CD4-positive, alpha-beta T cell (primary cell): ENCODE measurements around the gene CPB1. TPM values are rescaled to one million over a fixed set of nuclear protein-coding genes. Genes with fewer than 3 reads are reported as not detected.

ENCODE experiments used
- ATAC-seq: fragments of 200-7000 bp; cut with Tn5 transposase; one replicate; pipeline ENCODE4 v1.10.0; 2022; ENCODE audit warnings: mild to moderate bottlenecking; ENCODE audit not compliant: poor library complexity
- CTCF ChIA-PET: fragments of 350-600 bp; sonication (Branson Sonifier 250); formaldehyde crosslinking; loops from one replicate; lab custom pipeline; 2021; ENCODE audit warnings: antibody characterized with exemption, inconsistent platforms; lab: Charles Lee
- POLR2A ChIA-PET: fragments of 350-600 bp; sonication (Branson Sonifier 250); formaldehyde crosslinking; loops from one replicate; lab custom pipeline; 2021; ENCODE audit warnings: antibody characterized with exemption, inconsistent platforms; lab: Charles Lee
- DNase-seq, 14 experiments: peaks; one replicate each; pipeline ENCODE4 v3.0.0-alpha.2; 2013 to 2020; ENCODE audit warnings: mixed read lengths in 2 of 14
- H3K27ac ChIP-seq, 2 donors: one replicate each; pipeline versions ENCODE4 v1.5.1 to v1.7.0; 2013; ENCODE audit warnings: low read length in 2 of 2, low read depth in 1 of 2, mild to moderate bottlenecking in 1 of 2
- H3K27me3 ChIP-seq, 2 experiments: 1 replicate in 1 of 2; 2 replicates in 1 of 2; pipeline versions ENCODE4 v1.6.1 to v1.7.0; 2013; ENCODE audit warnings: low read length in 2 of 2, control low read depth in 1 of 2, mild to moderate bottlenecking in 1 of 2, moderate library complexity in 1 of 2; ENCODE audit not compliant: insufficient read depth in 2 of 2, control insufficient read depth in 1 of 2
- H3K36me3 ChIP-seq: one replicate; pipeline ENCODE4 v1.6.1; 2013; ENCODE audit warnings: low read length, control low read depth; ENCODE audit not compliant: insufficient read depth
- H3K4me1 ChIP-seq: one replicate; pipeline ENCODE4 v1.6.1; 2013; ENCODE audit warnings: low read length, control low read depth; ENCODE audit not compliant: insufficient read depth
- H3K4me3 ChIP-seq: one replicate; pipeline ENCODE4 v1.5.1; 2013; ENCODE audit warnings: mild to moderate bottlenecking, low read length, moderate library complexity
- H3K9me3 ChIP-seq, 2 experiments: 1 replicate in 1 of 2; 2 replicates in 1 of 2; pipeline versions ENCODE4 v1.6.1 to v1.7.0; 2013; ENCODE audit warnings: low read length in 2 of 2, mild to moderate bottlenecking in 2 of 2, control low read depth in 1 of 2, moderate library complexity in 1 of 2; ENCODE audit not compliant: control insufficient read depth in 1 of 2, insufficient read depth in 1 of 2
- H3K27ac Mint-ChIP-seq: one replicate; pipeline ENCODE4 v1.8.0; 2020; ENCODE audit warnings: mixed read lengths
- H3K27me3 Mint-ChIP-seq: one replicate; pipeline ENCODE4 v1.8.0; 2021; ENCODE audit warnings: mixed read lengths
- H3K36me3 Mint-ChIP-seq: one replicate; pipeline ENCODE4 v1.8.0; 2021; ENCODE audit warnings: low read depth, mixed read lengths
- H3K4me1 Mint-ChIP-seq: one replicate; pipeline ENCODE4 v1.8.0; 2021; ENCODE audit warnings: low read depth, mixed read lengths
- H3K4me3 Mint-ChIP-seq: one replicate; pipeline ENCODE4 v1.8.0; 2020; ENCODE audit warnings: mild to moderate bottlenecking, mixed read lengths
- H3K9me3 Mint-ChIP-seq: one replicate; pipeline ENCODE4 v1.8.0; 2020; ENCODE audit warnings: mixed read lengths
- intact Hi-C, 2 experiments: fragments of 100-400 bp; cut with DNase I in 1 of 2; cut with micrococcal nuclease in 1 of 2; formaldehyde crosslinking; loops; one replicate each; pipeline versions ENCODE4 v1.15.1 to v1.9.0; 2023 to 2025; cut with DNase I, micrococcal nuclease
- total RNA-seq, 174 experiments: library from RNA in 2 of 174; stranded (reverse) in 2 of 174; gene quantifications; one replicate each; pipeline ENCODE4 v1.2.3 and lab custom pipeline; 2021 to 2026
- TF ChIP-seq, protein P1 (sequence below): fragments of 200-600 bp; IDR thresholded peaks from one replicate; pipeline ENCODE4 v1.8.0; 2022; ENCODE audit warnings: antibody characterized with exemption, mild to moderate bottlenecking

The CPB1 gene
- total RNA-seq, 2 experiments from 2014 or later: not detected

DNA sequence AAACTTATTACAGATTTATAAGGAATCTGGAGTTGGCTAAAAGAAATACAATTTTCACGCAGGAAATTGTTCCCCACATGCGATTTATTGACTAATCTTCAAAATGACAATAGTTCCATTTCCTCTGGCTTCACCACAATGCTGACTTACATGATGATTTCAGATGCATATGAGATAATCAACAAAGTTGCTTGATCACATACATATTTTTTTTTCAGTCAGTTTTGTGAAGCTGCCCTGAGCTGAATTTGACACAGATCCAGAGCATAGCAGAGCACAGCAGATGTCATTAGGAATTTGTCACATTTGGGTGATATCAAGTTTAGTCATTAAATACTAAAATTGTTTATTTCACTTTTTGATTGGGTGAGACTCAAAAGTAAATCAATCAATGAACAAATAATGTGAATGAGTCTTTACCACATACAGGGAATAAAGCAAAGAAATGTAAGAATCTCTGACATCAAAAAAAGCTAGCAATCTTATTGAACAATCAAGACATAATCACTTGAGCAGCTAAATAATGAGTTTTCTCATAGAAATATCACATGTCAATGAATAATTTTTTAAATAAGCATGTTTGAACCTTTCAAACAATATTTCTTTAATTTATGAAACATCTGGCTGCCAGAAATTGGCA is 18.3 kb downstream of the CPB1 start:
- DNase-seq: no peak
- no peak for ATAC-seq
- Mint-ChIP-seq H3K4me3 (no peak overlapping the region), H3K9me3 (no peaks in the 10 kb centered on the region), H3K27me3 (peaks cover 8% of the 10 kb centered on the region), H3K36me3 (no peaks in the 10 kb centered on the region), H3K4me1 (no peaks in the 10 kb centered on the region), H3K27ac (no peak overlapping the region)
- no peaks in the 10 kb centered on the region for H3K9me3 ChIP-seq
- H3K27me3 ChIP-seq: no peaks in the 10 kb centered on the region
- POLR2A ChIA-PET: no interaction called here
- no peak overlapping the region for H3K4me3 ChIP-seq
- no peaks in the 10 kb centered on the region for H3K36me3 ChIP-seq
- CTCF ChIA-PET: no interaction called here
- no peaks in the 10 kb centered on the region for H3K4me1 ChIP-seq
- no peak overlapping the region for H3K27ac ChIP-seq
- TF ChIP-seq, protein P1, sequence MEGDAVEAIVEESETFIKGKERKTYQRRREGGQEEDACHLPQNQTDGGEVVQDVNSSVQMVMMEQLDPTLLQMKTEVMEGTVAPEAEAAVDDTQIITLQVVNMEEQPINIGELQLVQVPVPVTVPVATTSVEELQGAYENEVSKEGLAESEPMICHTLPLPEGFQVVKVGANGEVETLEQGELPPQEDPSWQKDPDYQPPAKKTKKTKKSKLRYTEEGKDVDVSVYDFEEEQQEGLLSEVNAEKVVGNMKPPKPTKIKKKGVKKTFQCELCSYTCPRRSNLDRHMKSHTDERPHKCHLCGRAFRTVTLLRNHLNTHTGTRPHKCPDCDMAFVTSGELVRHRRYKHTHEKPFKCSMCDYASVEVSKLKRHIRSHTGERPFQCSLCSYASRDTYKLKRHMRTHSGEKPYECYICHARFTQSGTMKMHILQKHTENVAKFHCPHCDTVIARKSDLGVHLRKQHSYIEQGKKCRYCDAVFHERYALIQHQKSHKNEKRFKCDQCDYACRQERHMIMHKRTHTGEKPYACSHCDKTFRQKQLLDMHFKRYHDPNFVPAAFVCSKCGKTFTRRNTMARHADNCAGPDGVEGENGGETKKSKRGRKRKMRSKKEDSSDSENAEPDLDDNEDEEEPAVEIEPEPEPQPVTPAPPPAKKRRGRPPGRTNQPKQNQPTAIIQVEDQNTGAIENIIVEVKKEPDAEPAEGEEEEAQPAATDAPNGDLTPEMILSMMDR: no peak
- intact Hi-C loops: no loop called here

DNA sequence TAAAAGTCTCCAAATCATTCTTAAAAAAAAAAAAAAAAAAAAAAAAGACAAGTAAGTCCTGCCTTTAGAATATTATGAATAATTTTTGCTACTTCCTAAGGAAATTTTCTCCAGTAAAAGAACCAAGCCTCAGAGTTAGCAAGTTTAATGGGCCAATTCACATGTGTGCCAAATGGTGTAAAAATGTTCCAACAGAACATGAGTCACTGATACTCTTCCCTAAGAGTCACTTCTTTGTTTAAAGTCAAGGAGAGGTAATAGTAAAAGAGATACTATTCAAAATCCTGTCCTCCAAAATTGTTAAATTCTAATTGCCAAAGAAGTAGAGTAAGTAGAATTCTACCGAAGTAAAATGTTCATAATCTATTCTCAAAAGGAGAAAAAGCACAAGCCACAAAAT is 19.7 kb downstream of the CPB1 start:
- ChIA-PET POLR2A (no interaction called here), CTCF (no interaction called here)
- Mint-ChIP-seq H3K27me3 (peaks cover 10% of the 10 kb centered on the region), H3K4me3 (no peak overlapping the region), H3K36me3 (no peaks in the 10 kb centered on the region), H3K4me1 (no peaks in the 10 kb centered on the region), H3K9me3 (no peaks in the 10 kb centered on the region), H3K27ac (no peak overlapping the region)
- Histone ChIP-seq H3K4me1 (no peaks in the 10 kb centered on the region), H3K36me3 (no peaks in the 10 kb centered on the region), H3K27ac (no peak overlapping the region), H3K27me3 (no peaks in the 10 kb centered on the region), H3K4me3 (no peak overlapping the region), H3K9me3 (no peaks in the 10 kb centered on the region)
- no peak for DNase-seq
- TF ChIP-seq, protein P1: no peak
- ATAC-seq: no peak
- intact Hi-C loops: no loop called here

DNA sequence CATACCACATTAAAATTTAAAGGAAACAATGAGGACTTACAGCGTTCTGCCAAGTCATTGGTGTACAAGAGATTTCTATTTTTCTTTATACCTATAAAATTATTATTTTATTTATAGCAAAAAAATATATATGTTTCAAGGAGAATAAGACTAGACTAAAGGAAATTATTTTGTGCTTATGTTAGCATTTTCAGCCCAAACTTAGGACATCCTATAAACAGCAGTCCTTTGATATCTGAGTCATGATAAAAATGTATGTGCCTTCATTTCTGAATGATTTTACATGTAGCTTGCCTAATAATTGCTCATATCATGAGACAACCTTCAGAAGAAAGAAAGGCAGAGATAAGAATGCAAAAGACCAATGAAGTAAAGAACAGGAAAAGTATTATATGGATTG is 20.8 kb downstream of the CPB1 start:
- ATAC-seq: no peak
- H3K36me3 ChIP-seq: no peaks in the 10 kb centered on the region
- CTCF ChIA-PET: no interaction called here

More for the DNA sequence above, 20.8 kb downstream of the CPB1 start:
- TF ChIP-seq, protein P1: no peak
- Mint-ChIP-seq H3K36me3 (no peaks in the 10 kb centered on the region), H3K27me3 (peaks cover 8% of the 10 kb centered on the region), H3K27ac (no peak overlapping the region), H3K4me3 (no peak overlapping the region), H3K9me3 (no peaks in the 10 kb centered on the region), H3K4me1 (no peaks in the 10 kb centered on the region)
- Histone ChIP-seq H3K27ac (no peak overlapping the region), H3K9me3 (no peaks in the 10 kb centered on the region), H3K27me3 (no peaks in the 10 kb centered on the region), H3K4me3 (no peak overlapping the region), H3K4me1 (no peaks in the 10 kb centered on the region)
- intact Hi-C loops: no loop called here
- DNase-seq: no peak
- POLR2A ChIA-PET: no interaction called here
